Upper lobe of right lung (tissue), 1 donor: Measurements from ENCODE around the gene RGS19. TPM values are rescaled to one million over a fixed set of nuclear protein-coding genes. Genes with fewer than 3 reads are reported as not detected.

Experiments used
- ATAC-seq: fragments of 200-7000 bp; cut with Tn5 transposase; one replicate; pipeline ENCODE4 v1.9.1; 2020; ENCODE audit warnings: mild to moderate bottlenecking, moderate library complexity
- DNase-seq: peaks from one replicate; pipeline ENCODE4 v3.0.0-alpha.2; 2020
- H3K27ac ChIP-seq: fragments of 200-600 bp; one replicate; pipeline ENCODE4 v1.8.0; 2022
- H3K27me3 ChIP-seq: fragments of 200-600 bp; one replicate; pipeline ENCODE4 v1.8.0; 2022; ENCODE audit warnings: mild to moderate bottlenecking
- H3K36me3 ChIP-seq: fragments of 200-600 bp; one replicate; pipeline ENCODE4 v1.8.0; 2022
- H3K4me1 ChIP-seq: fragments of 200-600 bp; one replicate; pipeline ENCODE4 v1.8.0; 2022
- H3K4me3 ChIP-seq: fragments of 200-600 bp; one replicate; pipeline ENCODE4 v1.8.0; 2022; ENCODE audit warnings: mild to moderate bottlenecking
- H3K9me3 ChIP-seq: fragments of 200-600 bp; one replicate; pipeline ENCODE4 v1.8.0; 2022
- intact Hi-C: fragments of 100-400 bp; cut with DNase I; formaldehyde crosslinking; loops from one replicate; pipeline ENCODE4 v1.11.0; 2022
- total RNA-seq: library from RNA; stranded (reverse); fragmentation: NEBNext Ultra II Directional; extraction: Animal tissue kit (Norgen Biotek cat#: 25700); gene quantifications from one replicate; pipeline ENCODE4 v1.2.1, GENCODE V29; 2021
- TF ChIP-seq, protein P1 (sequence below): fragments of 200-600 bp; IDR thresholded peaks from one replicate; pipeline ENCODE4 v1.8.0; 2022; ENCODE audit warnings: antibody characterized with exemption
- donor health status: DM: no; HTN: yes; CAD: no; lungs with severe emphysema.

Gene RGS19
- total RNA-seq, 1 donor from 2014 or later = 40.8 TPM

DNA sequence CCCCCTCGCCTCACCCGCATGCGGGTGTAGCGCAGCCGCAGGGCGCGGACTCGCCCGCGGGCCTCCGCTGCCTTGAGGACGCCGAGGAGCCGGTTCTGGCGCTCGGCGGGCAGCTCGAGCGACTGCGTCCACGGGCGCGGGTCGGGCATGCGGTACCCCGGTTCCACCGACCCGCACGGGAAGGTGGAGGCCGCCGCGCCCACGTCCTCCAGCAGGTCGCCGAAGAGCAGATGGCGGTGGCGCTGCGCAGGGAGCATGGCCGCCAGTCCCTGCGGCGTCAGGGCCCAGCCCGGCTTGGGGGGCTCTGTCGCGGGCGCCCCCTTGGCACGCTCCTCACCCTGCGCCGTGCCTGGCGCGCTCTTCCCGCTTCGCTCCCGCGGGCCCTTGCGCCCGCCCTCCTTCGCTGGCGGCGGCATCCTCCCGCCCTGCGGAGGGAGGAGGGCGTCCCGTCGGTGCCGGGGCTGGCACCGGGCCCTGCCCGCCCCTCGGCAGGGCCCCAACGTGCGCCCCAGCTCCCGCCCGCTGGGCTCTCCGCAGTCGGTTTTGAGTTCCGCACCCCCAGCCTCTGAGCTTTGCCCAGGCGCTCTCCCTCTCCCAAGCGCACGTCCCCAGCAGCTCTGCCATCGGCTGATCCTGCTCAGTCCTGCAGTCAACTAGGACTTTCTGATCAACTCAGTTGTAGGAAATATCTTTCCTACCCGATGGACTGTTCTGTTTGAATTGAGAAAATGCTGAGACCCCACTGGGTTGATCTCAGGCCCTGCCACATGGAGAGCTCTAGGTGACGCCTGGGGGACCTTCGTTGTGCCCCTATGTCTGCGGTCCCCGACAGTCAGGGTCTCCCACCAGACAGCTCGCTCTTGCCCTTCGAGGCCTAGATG lies 4.7 kb upstream of the RGS19 start, which contains the start of gene LKAAEAR1:
TSS of gene LKAAEAR1 (minus strand) at position 595 of the 881 bp plus-strand sequence. CDS start at position 416, 179 bp downstream.
- peaks cover 21% of the 10 kb centered on the region for H3K4me1 ChIP-seq
- H3K27me3 ChIP-seq = peaks cover 32% of the 10 kb centered on the region
- ATAC-seq = no peak
- peak within 1 kb of the TSS; percentile 50 for H3K4me3 ChIP-seq
- no peaks in the 10 kb centered on the region for H3K36me3 ChIP-seq
- intact Hi-C loops = no loop called here
- no peak for DNase-seq
- H3K9me3 ChIP-seq = no peaks in the 10 kb centered on the region
- TF ChIP-seq, protein P1, sequence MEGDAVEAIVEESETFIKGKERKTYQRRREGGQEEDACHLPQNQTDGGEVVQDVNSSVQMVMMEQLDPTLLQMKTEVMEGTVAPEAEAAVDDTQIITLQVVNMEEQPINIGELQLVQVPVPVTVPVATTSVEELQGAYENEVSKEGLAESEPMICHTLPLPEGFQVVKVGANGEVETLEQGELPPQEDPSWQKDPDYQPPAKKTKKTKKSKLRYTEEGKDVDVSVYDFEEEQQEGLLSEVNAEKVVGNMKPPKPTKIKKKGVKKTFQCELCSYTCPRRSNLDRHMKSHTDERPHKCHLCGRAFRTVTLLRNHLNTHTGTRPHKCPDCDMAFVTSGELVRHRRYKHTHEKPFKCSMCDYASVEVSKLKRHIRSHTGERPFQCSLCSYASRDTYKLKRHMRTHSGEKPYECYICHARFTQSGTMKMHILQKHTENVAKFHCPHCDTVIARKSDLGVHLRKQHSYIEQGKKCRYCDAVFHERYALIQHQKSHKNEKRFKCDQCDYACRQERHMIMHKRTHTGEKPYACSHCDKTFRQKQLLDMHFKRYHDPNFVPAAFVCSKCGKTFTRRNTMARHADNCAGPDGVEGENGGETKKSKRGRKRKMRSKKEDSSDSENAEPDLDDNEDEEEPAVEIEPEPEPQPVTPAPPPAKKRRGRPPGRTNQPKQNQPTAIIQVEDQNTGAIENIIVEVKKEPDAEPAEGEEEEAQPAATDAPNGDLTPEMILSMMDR = no peak
- H3K27ac ChIP-seq = no peak within 1 kb of the TSS

DNA sequence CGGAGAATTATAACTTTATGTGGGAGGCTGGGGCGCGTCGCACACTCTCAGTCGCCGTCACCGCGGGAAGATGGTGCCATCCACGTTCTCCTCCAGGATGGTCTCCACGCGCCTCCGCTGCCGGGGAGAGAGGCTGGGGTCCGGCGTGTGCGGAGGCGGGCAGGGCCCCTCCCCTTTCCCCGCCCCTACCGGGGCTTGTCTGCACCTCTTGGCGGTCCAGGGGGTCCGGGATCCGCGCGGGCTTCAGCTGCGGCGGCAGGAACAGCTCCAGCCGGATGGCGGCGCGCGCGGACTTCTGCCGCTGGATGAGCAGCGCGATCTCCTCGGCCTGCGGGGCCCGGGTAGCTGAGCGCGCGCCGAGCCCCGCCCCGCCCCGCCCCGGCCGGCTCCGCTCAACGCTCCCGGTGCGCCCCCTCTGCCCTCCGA lies 4.1 kb upstream of the RGS19 start:
- peaks cover 27% of the 10 kb centered on the region for H3K4me1 ChIP-seq

DNA sequence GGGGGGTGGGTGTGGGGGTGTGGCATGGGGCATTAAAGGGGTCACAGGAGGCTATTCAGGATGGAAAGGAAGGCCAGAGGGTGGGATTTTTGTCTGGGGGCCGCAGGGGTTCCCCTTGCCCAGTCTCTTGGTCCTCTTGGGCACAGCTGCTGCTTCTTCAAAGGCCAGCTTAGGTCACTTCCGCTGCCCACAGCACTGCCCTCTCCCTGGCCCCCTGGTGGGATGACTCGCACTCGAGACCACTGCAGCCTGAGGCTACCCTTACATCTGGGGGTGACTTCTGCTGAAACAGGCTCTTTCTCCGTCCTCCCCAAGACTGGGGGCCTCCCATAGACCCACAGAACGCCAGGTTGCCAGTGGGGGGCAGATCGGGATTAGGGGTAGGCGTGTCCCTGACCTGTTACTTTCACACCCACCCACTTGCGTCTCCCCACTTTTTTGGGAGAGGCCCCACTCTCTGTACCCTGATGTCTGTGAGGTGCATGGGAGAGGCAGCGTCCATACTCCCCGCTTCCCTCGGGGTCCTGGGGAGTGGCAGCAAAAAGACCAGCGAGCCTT lies 3.6 kb upstream of the RGS19 start:
- Histone ChIP-seq H3K4me1 (peaks cover 31% of the 10 kb centered on the region), H3K9me3 (no peaks in the 10 kb centered on the region), H3K36me3 (no peaks in the 10 kb centered on the region), H3K27me3 (peaks cover 31% of the 10 kb centered on the region), H3K4me3 (peak overlapping the region; percentile 50), H3K27ac (no peak overlapping the region)
- TF ChIP-seq, protein P1 = no peak
- intact Hi-C loops = no loop called here
- ATAC-seq (no peak), DNase-seq (no peak)

More for the DNA sequence above, 4.1 kb upstream of the RGS19 start:
- Histone ChIP-seq H3K4me3 (peak overlapping the region; percentile 50), H3K27ac (no peak overlapping the region), H3K27me3 (peaks cover 32% of the 10 kb centered on the region), H3K36me3 (no peaks in the 10 kb centered on the region), H3K9me3 (no peaks in the 10 kb centered on the region)
- DNase-seq (peak; percentile 89), ATAC-seq (peak; percentile 57)
- TF ChIP-seq, protein P1 = peak; percentile 63
- intact Hi-C loops = no loop called here

DNA sequence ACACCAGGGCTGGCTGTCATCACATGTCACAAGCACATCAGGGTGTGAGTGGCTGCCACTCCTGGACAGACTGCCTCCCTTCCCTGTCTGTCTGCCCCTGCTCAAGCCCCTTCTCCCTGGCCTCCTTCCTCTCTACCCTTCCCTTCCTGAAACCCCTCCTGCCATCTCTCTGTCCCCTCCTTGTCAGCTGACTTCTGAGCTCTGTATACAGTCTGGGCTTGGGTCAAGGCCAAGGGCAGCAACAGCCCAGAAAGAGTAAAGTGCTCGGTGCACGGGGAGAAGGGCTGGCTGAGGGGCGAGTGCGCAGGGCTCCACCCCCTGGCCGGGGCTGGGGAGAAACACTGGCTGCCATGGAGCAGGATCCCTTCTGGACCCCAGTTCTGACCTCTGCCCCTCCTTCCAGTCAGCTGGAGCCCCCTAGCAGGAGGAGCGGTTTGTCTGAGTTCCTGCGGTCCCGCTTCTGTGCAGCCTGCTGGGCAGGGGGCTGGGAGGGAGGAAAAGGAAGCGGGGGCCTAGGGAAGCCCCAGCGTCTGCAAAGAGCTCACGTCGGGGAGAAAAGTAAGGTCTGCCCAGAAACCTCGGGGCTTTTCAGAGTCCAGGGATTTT lies 2.9 kb upstream of the RGS19 start:
- Histone ChIP-seq H3K27ac (no peak overlapping the region), H3K4me3 (no peak overlapping the region), H3K4me1 (peaks cover 33% of the 10 kb centered on the region), H3K9me3 (no peaks in the 10 kb centered on the region), H3K36me3 (no peaks in the 10 kb centered on the region), H3K27me3 (peaks cover 27% of the 10 kb centered on the region)
- ATAC-seq (no peak), DNase-seq (no peak)
- intact Hi-C loops = no loop called here
- TF ChIP-seq, protein P1 = no peak

DNA sequence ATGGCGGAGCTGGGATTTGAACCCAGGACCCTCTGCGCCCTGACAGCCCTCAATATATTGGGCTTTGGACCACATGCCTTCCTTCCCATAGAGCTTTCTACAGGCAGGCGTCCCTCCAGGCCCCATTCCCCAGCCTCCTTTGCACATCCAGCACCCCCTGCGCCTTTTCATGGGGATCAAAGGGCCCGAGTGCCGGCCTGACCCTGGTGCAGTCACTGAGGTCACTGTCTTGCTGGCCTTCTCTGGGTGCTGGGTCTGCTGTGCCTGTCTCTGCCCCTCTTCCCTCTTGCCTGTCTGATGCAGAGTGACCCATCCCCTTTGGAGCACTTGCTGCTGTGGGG lies 2.3 kb upstream of the RGS19 start:
- H3K27me3 ChIP-seq = peaks cover 25% of the 10 kb centered on the region
- no peak overlapping the region for H3K27ac ChIP-seq
- H3K4me3 ChIP-seq = no peak overlapping the region
- H3K4me1 ChIP-seq = peaks cover 33% of the 10 kb centered on the region
- TF ChIP-seq, protein P1 = no peak
- DNase-seq (no peak), ATAC-seq (no peak)
- intact Hi-C loops = no loop called here
- H3K36me3 ChIP-seq = no peaks in the 10 kb centered on the region
- no peaks in the 10 kb centered on the region for H3K9me3 ChIP-seq
